GM23338 (cell line): ENCODE measurements around the gene COX7A1.

ENCODE experiments used
- CREB1 ChIP-seq: fragments of 250-450 bp; sonication (Bioruptor Pico); IDR thresholded peaks from 2 replicates; pipeline ENCODE4 v1.5.0; 2020; ENCODE audit warnings: low read depth, mild to moderate bottlenecking, moderate library complexity
- CTCF ChIP-seq, 2 experiments: fragments of 200-600 bp in 1 of 2; sonication (generic) in 1 of 2; conservative IDR thresholded peaks; 2 replicates each; pipeline versions ENCODE4 v1.5.1 to v1.6.1; 2016 to 2017; ENCODE audit warnings: antibody characterized with exemption in 2 of 2, low read depth in 2 of 2, mild to moderate bottlenecking in 2 of 2, moderate library complexity in 1 of 2
- EZH2 ChIP-seq: fragments of 200-600 bp; sonication (generic); IDR thresholded peaks from one replicate; pipeline ENCODE4 v1.8.0; 2017; ENCODE audit warnings: antibody characterized with exemption, mild to moderate bottlenecking, low read depth; ENCODE audit not compliant: unreplicated experiment
- POLR2AphosphoS5 ChIP-seq: IDR thresholded peaks from 2 replicates; pipeline ENCODE4 v1.6.1; 2016; ENCODE audit warnings: antibody characterized with exemption, low read depth
- REST ChIP-seq: IDR thresholded peaks from one replicate; pipeline ENCODE4 v1.6.1; 2018; ENCODE audit warnings: antibody characterized with exemption; ENCODE audit not compliant: unreplicated experiment

GRCh38 chr19:36120092-36120983 is 31.9 kb downstream of the COX7A1 start:
- no peak for TF ChIP-seq POLR2AphosphoS5
- TF ChIP-seq CTCF (conservative IDR thresholded peaks at IDR 0.05; ENCODE audit: low read depth in 2 of 2), result no peak
- TF ChIP-seq REST, result no peak
- no peak for TF ChIP-seq EZH2
- TF ChIP-seq CREB1 (CRISPR knock-in tag), result no peak
